Keratinocyte (primary cell): ENCODE data around the gene PCSK1N.

Experiments used
- EZH2 ChIP-seq: IDR thresholded peaks from one replicate; pipeline ENCODE4 v1.6.1; 2012; ENCODE audit warnings: inconsistent platforms, mild to moderate bottlenecking, low read length, moderate library complexity
- TF ChIP-seq, protein P1 (sequence below), 3 experiments: IDR thresholded peaks in 1 of 3; conservative IDR thresholded peaks in 1 of 3; optimal IDR thresholded peaks in 1 of 3; 2 replicates in 2 of 3; 3 replicates in 1 of 3; pipeline versions ENCODE3 to v1.5.1; 2011; ENCODE audit warnings: low read length in 3 of 3, mild to moderate bottlenecking in 3 of 3, moderate library complexity in 2 of 3, control low read depth in 1 of 3, inconsistent platforms in 1 of 3; ENCODE audit not compliant: insufficient read depth in 2 of 3; ENCODE audit errors: extremely low read depth in 1 of 3

DNA sequence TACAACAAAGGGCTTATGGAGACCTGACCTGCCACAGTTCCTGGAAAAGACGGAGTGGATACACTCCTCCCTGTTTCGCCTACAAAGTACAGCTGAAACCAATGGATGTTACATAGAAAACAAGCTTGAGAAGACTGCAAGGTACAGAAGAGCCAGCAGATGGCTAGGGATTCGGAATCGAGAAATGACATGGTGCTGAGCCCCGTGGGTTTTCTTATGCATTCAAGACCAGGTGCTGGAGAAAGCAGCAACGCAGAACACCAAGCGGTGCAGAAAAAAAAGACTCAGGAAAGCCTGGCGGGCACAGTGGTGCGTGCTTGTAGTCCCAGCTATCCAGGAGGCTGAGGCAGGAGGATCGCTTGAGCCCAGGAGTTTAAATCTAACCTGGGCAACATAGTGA lies 48.3 kb upstream of the PCSK1N start:
- TF ChIP-seq, protein P1, sequence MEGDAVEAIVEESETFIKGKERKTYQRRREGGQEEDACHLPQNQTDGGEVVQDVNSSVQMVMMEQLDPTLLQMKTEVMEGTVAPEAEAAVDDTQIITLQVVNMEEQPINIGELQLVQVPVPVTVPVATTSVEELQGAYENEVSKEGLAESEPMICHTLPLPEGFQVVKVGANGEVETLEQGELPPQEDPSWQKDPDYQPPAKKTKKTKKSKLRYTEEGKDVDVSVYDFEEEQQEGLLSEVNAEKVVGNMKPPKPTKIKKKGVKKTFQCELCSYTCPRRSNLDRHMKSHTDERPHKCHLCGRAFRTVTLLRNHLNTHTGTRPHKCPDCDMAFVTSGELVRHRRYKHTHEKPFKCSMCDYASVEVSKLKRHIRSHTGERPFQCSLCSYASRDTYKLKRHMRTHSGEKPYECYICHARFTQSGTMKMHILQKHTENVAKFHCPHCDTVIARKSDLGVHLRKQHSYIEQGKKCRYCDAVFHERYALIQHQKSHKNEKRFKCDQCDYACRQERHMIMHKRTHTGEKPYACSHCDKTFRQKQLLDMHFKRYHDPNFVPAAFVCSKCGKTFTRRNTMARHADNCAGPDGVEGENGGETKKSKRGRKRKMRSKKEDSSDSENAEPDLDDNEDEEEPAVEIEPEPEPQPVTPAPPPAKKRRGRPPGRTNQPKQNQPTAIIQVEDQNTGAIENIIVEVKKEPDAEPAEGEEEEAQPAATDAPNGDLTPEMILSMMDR (optimal IDR thresholded peaks at IDR 0.05 in 1 of 3, IDR thresholded peaks at IDR 0.05 in 1 of 3, conservative IDR thresholded peaks at IDR 0.05 in 1 of 3; ENCODE audit: extremely low read depth in 1 of 3, insufficient read depth in 2 of 3, low read length in 3 of 3), result no peak
- no peak for TF ChIP-seq EZH2
